SK-N-SH (cell line): ENCODE measurements around the gene EIF4E1B. TPM values are rescaled to one million over a fixed set of nuclear protein-coding genes. Genes with fewer than 3 reads are reported as not detected.

Source experiments
- CTCF ChIA-PET: fragments of 300-600, 350-600 bp; formaldehyde crosslinking; extraction: SDS; loops from one replicate; lab custom pipeline; 2021; lab: Yijun Ruan, JAX
- POLR2A ChIA-PET: fragments of 350-600 bp; sonication (Branson Sonifier 250); formaldehyde crosslinking; extraction: SDS; loops from one replicate; lab custom pipeline; 2020; ENCODE audit warnings: antibody characterized with exemption, inconsistent platforms; lab: Yijun Ruan, JAX
- DNase-seq: peaks from one replicate; pipeline ENCODE4 v3.0.0; 2012
- H2AFZ ChIP-seq: fragments of 200-600 bp; sonication (generic); 2 replicates; pipeline ENCODE4 v1.8.1; 2016; ENCODE audit warnings: antibody characterized with exemption, mild to moderate bottlenecking, low read depth
- H3F3A ChIP-seq: fragments of 200-600 bp; sonication (generic); replicated peaks from 2 replicates; pipeline ENCODE3; 2016; ENCODE audit warnings: antibody characterized with exemption, mild to moderate bottlenecking; ENCODE audit not compliant: insufficient read depth
- H3K27ac ChIP-seq, 2 experiments: fragments of 200-500 bp in 1 of 2; fragments of 200-600 bp in 1 of 2; sonication (Bioruptor generic) in 1 of 2; sonication (generic), shearing (Covaris generic) in 1 of 2; 2 replicates each; pipeline versions ENCODE4 v1.5.1 to v1.6.1; 2014 to 2016; ENCODE audit warnings: low read depth in 2 of 2, inconsistent platforms in 1 of 2, low read length in 1 of 2, mild to moderate bottlenecking in 1 of 2, mixed read lengths in 1 of 2
- H3K27me3 ChIP-seq: fragments of 200-600 bp; sonication (generic), shearing (Covaris generic); 2 replicates; pipeline ENCODE4 v1.6.1; 2016; ENCODE audit warnings: mixed run types; ENCODE audit not compliant: insufficient read depth
- H3K36me3 ChIP-seq, 2 experiments: fragments of 200-500 bp in 1 of 2; fragments of 200-600 bp in 1 of 2; sonication (Bioruptor generic) in 1 of 2; sonication (generic) in 1 of 2; replicated peaks in 1 of 2; 2 replicates each; pipeline versions ENCODE3 to v1.5.1; 2014 to 2016; ENCODE audit warnings: low read length in 1 of 2, mild to moderate bottlenecking in 1 of 2; ENCODE audit not compliant: insufficient read depth in 2 of 2, control insufficient read depth in 1 of 2
- H3K4me1 ChIP-seq, 2 experiments: fragments of 200-500 bp in 1 of 2; fragments of 200-600 bp in 1 of 2; sonication (Bioruptor generic) in 1 of 2; sonication (generic), shearing (Covaris generic) in 1 of 2; 2 replicates each; pipeline versions ENCODE4 v1.5.1 to v1.6.1; 2014 to 2016; ENCODE audit warnings: low read depth in 1 of 2, low read length in 1 of 2, mixed run types in 1 of 2; ENCODE audit not compliant: insufficient read depth in 2 of 2, control insufficient read depth in 1 of 2
- H3K4me2 ChIP-seq: fragments of 200-600 bp; sonication (generic), shearing (Covaris generic); 2 replicates; pipeline ENCODE4 v1.6.1; 2017; ENCODE audit warnings: mixed run types
- H3K4me3 ChIP-seq, 2 experiments: fragments of 200-500 bp in 1 of 2; fragments of 200-600 bp in 1 of 2; sonication (Bioruptor generic) in 1 of 2; sonication (generic), shearing (Covaris generic) in 1 of 2; 2 replicates each; pipeline versions ENCODE4 v1.5.1 to v1.8.1; 2014 to 2016; ENCODE audit warnings: low read depth in 2 of 2, inconsistent platforms in 1 of 2, low read length in 1 of 2, mild to moderate bottlenecking in 1 of 2, mixed read lengths in 1 of 2, moderate library complexity in 1 of 2
- H3K79me2 ChIP-seq: fragments of 200-600 bp; sonication (generic); 2 replicates; pipeline ENCODE4 v1.8.1; 2017; ENCODE audit warnings: mild to moderate bottlenecking; ENCODE audit not compliant: insufficient read depth
- H3K9ac ChIP-seq: fragments of 200-600 bp; sonication (generic); 2 replicates; pipeline ENCODE4 v1.6.1; 2017; ENCODE audit warnings: mixed run types
- H3K9me2 ChIP-seq: fragments of 200-600 bp; sonication (generic); 2 replicates; pipeline ENCODE4 v1.6.1; 2017; ENCODE audit warnings: mixed run types
- H3K9me3 ChIP-seq: fragments of 200-600 bp; sonication (generic); 2 replicates; pipeline ENCODE4 v1.6.1; 2017; ENCODE audit warnings: mixed run types, mild to moderate bottlenecking, moderate library complexity
- H4K20me1 ChIP-seq: fragments of 200-600 bp; sonication (generic); 2 replicates; pipeline ENCODE4 v1.6.1; 2017; ENCODE audit warnings: mild to moderate bottlenecking, mixed run types; ENCODE audit not compliant: insufficient read depth
- EP300 ChIP-seq, 2 experiments: IDR thresholded peaks; 2 replicates each; pipeline versions ENCODE4 v1.4.0 to v1.6.1; 2012; ENCODE audit warnings: borderline replicate concordance in 1 of 2, low read depth in 1 of 2, low read length in 1 of 2
- EZH2phosphoT487 ChIP-seq: fragments of 200-600 bp; sonication (generic); IDR thresholded peaks from 2 replicates; pipeline ENCODE4 v1.6.1; 2017; ENCODE audit warnings: low read depth, mixed run types, mild to moderate bottlenecking, antibody characterized with exemption, moderate library complexity, borderline replicate concordance
- FOSL2 ChIP-seq: IDR thresholded peaks from 2 replicates; pipeline ENCODE4 v1.4.0; 2012; ENCODE audit warnings: low read depth, mild to moderate bottlenecking, moderate library complexity, borderline replicate concordance
- FOXJ3 ChIP-seq: sonication (generic); formaldehyde crosslinking; IDR thresholded peaks from 2 replicates; pipeline ENCODE4 v1.5.1; 2020; ENCODE audit warnings: mild to moderate bottlenecking, missing genetic modification reagents
- GABPA ChIP-seq: IDR thresholded peaks from 2 replicates; pipeline ENCODE4 v1.4.0; 2012; ENCODE audit warnings: low read depth, mild to moderate bottlenecking
- GATA2 ChIP-seq: sonication (generic); formaldehyde crosslinking; IDR thresholded peaks from 2 replicates; pipeline ENCODE4 v1.5.0; 2020; ENCODE audit warnings: mild to moderate bottlenecking, missing genetic modification reagents
- MXI1 ChIP-seq: IDR thresholded peaks from 2 replicates; pipeline ENCODE4 v1.6.1; 2012; ENCODE audit warnings: mild to moderate bottlenecking, low read depth, low read length, improper control_type of control experiment
- NFIC ChIP-seq: IDR thresholded peaks from 2 replicates; pipeline ENCODE4 v1.4.0; 2012; ENCODE audit warnings: borderline replicate concordance
- POLR2AphosphoS5 ChIP-seq: IDR thresholded peaks from 2 replicates; pipeline ENCODE4 v1.6.1; 2012; ENCODE audit warnings: low read depth, low read length
- RFX5 ChIP-seq: IDR thresholded peaks from 2 replicates; pipeline ENCODE4 v1.6.1; 2012; ENCODE audit warnings: mild to moderate bottlenecking, improper control_type of control experiment, low read length
- SIN3A ChIP-seq: IDR thresholded peaks from 2 replicates; pipeline ENCODE4 v1.6.1; 2012; ENCODE audit warnings: low read depth, mild to moderate bottlenecking, low read length, moderate library complexity, borderline replicate concordance
- SMC3 ChIP-seq: IDR thresholded peaks from 2 replicates; pipeline ENCODE4 v1.6.1; 2012; ENCODE audit warnings: low read depth, low read length, improper control_type of control experiment
- TEAD4 ChIP-seq: IDR thresholded peaks from 2 replicates; pipeline ENCODE4 v1.4.0; 2012; ENCODE audit warnings: mild to moderate bottlenecking, borderline replicate concordance; ENCODE audit not compliant: insufficient read depth
- YY1 ChIP-seq: IDR thresholded peaks from 2 replicates; pipeline ENCODE4 v1.4.0; 2012; ENCODE audit warnings: low read depth, mild to moderate bottlenecking
- WGBS: methylation state at CpG from one replicate; pipeline ENCODE4 v1.1.6; 2017; ENCODE audit warnings: low lambda C conversion rate; 5-methylcytosine and 5-hydroxymethylcytosine counted together
- polyA plus RNA-seq, 3 experiments: library from polyadenylated mRNA; depleted of rRNA; stranded (reverse); fragments of >200 nt; gene quantifications; 2 replicates each; pipeline ENCODE4 v1.2.3, GENCODE V29; 2012
- TF ChIP-seq, protein P1 (sequence below): IDR thresholded peaks from 2 replicates; pipeline ENCODE4 v1.4.0; 2012; ENCODE audit warnings: low read depth, borderline replicate concordance
- TF ChIP-seq, protein P2 (sequence below): fragments of 150-350 bp; IDR thresholded peaks from 2 replicates; pipeline ENCODE4 v1.6.1; 2017; ENCODE audit warnings: antibody characterized with exemption, low read length, low read depth, borderline replicate concordance
- TF ChIP-seq, protein P3 (sequence below): IDR thresholded peaks from 2 replicates; pipeline ENCODE4 v1.4.0; 2012; ENCODE audit warnings: low read depth, borderline replicate concordance
- TF ChIP-seq, protein P4 (sequence below): fragments of 150-350 bp; IDR thresholded peaks from 2 replicates; pipeline ENCODE4 v1.6.1; 2016; ENCODE audit warnings: mild to moderate bottlenecking, low read depth, low read length
- TF ChIP-seq, protein P5 (sequence below): fragments of 200-600 bp; sonication (generic); IDR thresholded peaks from 2 replicates; pipeline ENCODE4 v1.6.1; 2017; ENCODE audit warnings: antibody characterized with exemption, mild to moderate bottlenecking, moderate library complexity

The EIF4E1B gene
- polyA plus RNA-seq, 1 of the 3 experiments (the other 2 are of a cell fraction) = not detected

DNA sequence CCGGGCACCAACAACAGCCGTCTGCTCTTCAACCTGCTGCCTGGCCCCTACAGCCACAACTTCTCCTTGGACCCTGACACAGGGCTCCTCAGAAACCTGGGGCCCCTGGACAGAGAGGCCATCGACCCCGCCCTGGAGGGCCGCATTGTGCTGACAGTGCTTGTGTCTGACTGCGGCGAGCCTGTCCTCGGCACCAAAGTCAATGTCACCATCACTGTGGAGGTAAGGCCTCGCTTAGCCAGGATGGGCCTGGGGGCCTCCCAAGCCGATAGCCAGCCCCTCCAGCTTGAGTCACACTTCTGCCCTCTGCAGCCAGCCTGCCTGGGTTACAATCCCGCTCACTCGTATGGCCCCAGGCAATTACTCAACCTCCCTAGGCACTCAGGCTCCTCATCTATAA is 49.1 kb upstream of the EIF4E1B start:
- no peak for DNase-seq
- Histone ChIP-seq H3F3A (no peaks in the 10 kb centered on the region), H3K79me2 (no peaks in the 10 kb centered on the region), H3K4me1 (no peaks in the 10 kb centered on the region), H3K9ac (no peak overlapping the region), H3K9me3 (no peaks in the 10 kb centered on the region), H3K36me3 (no peaks in the 10 kb centered on the region), H2AFZ (no peak overlapping the region), H3K4me2 (no peak overlapping the region), H3K27me3 (no peaks in the 10 kb centered on the region), H4K20me1 (no peaks in the 10 kb centered on the region), H3K27ac (no peak overlapping the region), H3K4me3 (no peak overlapping the region), H3K9me2 (no peaks in the 10 kb centered on the region)
- ChIA-PET CTCF (interaction anchor here (1.2 to 1.5 kb wide), 2 partner anchors 8 to 40 kb away, joined by 3 to 5 read pairs; no protein-coding TSS in a partner anchor), POLR2A (no interaction called here)
- 77% methylated on average over 5 of the region's 12 CpGs for WGBS
- TF ChIP-seq, protein P1, sequence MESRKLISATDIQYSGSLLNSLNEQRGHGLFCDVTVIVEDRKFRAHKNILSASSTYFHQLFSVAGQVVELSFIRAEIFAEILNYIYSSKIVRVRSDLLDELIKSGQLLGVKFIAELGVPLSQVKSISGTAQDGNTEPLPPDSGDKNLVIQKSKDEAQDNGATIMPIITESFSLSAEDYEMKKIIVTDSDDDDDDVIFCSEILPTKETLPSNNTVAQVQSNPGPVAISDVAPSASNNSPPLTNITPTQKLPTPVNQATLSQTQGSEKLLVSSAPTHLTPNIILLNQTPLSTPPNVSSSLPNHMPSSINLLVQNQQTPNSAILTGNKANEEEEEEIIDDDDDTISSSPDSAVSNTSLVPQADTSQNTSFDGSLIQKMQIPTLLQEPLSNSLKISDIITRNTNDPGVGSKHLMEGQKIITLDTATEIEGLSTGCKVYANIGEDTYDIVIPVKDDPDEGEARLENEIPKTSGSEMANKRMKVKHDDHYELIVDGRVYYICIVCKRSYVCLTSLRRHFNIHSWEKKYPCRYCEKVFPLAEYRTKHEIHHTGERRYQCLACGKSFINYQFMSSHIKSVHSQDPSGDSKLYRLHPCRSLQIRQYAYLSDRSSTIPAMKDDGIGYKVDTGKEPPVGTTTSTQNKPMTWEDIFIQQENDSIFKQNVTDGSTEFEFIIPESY = no peak
- TF ChIP-seq, protein P2, sequence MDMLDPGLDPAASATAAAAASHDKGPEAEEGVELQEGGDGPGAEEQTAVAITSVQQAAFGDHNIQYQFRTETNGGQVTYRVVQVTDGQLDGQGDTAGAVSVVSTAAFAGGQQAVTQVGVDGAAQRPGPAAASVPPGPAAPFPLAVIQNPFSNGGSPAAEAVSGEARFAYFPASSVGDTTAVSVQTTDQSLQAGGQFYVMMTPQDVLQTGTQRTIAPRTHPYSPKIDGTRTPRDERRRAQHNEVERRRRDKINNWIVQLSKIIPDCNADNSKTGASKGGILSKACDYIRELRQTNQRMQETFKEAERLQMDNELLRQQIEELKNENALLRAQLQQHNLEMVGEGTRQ = no peak
- TF ChIP-seq YY1 = no peak
- TF ChIP-seq SIN3A = no peak
- TF ChIP-seq GABPA = no peak
- no peak for TF ChIP-seq EP300 (IDR thresholded peaks at IDR 0.05; ENCODE audit: borderline replicate concordance in 1 of 2, low read depth in 1 of 2, low read length in 1 of 2)
- TF ChIP-seq FOXJ3 (CRISPR knock-in tag) = no peak
- no peak for TF ChIP-seq POLR2AphosphoS5
- TF ChIP-seq GATA2 (CRISPR knock-in tag) = no peak
- no peak for TF ChIP-seq TEAD4
- no peak for TF ChIP-seq EZH2phosphoT487
- no peak for TF ChIP-seq MXI1
- TF ChIP-seq RFX5 = no peak
- TF ChIP-seq SMC3 = no peak
- TF ChIP-seq, protein P3, sequence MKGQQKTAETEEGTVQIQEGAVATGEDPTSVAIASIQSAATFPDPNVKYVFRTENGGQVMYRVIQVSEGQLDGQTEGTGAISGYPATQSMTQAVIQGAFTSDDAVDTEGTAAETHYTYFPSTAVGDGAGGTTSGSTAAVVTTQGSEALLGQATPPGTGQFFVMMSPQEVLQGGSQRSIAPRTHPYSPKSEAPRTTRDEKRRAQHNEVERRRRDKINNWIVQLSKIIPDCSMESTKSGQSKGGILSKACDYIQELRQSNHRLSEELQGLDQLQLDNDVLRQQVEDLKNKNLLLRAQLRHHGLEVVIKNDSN = no peak
- TF ChIP-seq, protein P4, sequence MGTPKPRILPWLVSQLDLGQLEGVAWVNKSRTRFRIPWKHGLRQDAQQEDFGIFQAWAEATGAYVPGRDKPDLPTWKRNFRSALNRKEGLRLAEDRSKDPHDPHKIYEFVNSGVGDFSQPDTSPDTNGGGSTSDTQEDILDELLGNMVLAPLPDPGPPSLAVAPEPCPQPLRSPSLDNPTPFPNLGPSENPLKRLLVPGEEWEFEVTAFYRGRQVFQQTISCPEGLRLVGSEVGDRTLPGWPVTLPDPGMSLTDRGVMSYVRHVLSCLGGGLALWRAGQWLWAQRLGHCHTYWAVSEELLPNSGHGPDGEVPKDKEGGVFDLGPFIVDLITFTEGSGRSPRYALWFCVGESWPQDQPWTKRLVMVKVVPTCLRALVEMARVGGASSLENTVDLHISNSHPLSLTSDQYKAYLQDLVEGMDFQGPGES = no peak
- TF ChIP-seq FOSL2 = no peak
- TF ChIP-seq, protein P5, sequence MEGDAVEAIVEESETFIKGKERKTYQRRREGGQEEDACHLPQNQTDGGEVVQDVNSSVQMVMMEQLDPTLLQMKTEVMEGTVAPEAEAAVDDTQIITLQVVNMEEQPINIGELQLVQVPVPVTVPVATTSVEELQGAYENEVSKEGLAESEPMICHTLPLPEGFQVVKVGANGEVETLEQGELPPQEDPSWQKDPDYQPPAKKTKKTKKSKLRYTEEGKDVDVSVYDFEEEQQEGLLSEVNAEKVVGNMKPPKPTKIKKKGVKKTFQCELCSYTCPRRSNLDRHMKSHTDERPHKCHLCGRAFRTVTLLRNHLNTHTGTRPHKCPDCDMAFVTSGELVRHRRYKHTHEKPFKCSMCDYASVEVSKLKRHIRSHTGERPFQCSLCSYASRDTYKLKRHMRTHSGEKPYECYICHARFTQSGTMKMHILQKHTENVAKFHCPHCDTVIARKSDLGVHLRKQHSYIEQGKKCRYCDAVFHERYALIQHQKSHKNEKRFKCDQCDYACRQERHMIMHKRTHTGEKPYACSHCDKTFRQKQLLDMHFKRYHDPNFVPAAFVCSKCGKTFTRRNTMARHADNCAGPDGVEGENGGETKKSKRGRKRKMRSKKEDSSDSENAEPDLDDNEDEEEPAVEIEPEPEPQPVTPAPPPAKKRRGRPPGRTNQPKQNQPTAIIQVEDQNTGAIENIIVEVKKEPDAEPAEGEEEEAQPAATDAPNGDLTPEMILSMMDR = no peak
- no peak for TF ChIP-seq NFIC
